ENCODE measurements around the gene TAF4B.
"Not testable (repeated sequence)": the region's sequence is repeated elsewhere in the genome, so short reads cannot be mapped to it uniquely, and the experiment has no call there.

Gene TAF4B

GRCh38 chr18:26422472-26423162, 196.4 kb downstream of the TAF4B start:
- Histone ChIP-seq H3K27ac (ENCODE audit: low read depth, low read length, severe bottlenecking) (no peak overlapping the region), H3K9me3 (ENCODE audit: control insufficient read depth, low read length) (no peaks in the 10 kb centered on the region), H3K4me1 (ENCODE audit: control insufficient read depth, insufficient read depth, low read length, poor library complexity, severe bottlenecking) (no peaks in the 10 kb centered on the region), H3K36me3 (ENCODE audit: control insufficient read depth, insufficient read depth, low read length) (no peaks in the 10 kb centered on the region), H3K4me3 (ENCODE audit: extremely low read depth, insufficient read depth, low read length, poor library complexity, severe bottlenecking) (no peak overlapping the region)
- 93 to 100% methylated on average over 1 to 4 of the region's 6 CpGs for WGBS, 2 experiments (ENCODE audit: insufficient coverage in 2 of 2)

- 95 to 100% methylated on average over 2 to 3 of the region's 4 CpGs for WGBS, 2 experiments (ENCODE audit: insufficient coverage in 2 of 2)
- no peaks in the 10 kb centered on the region for H3K36me3 ChIP-seq (ENCODE audit: control insufficient read depth, insufficient read depth, low read length)
- H3K4me3 ChIP-seq (ENCODE audit: extremely low read depth, insufficient read depth, low read length, poor library complexity, severe bottlenecking): no peak overlapping the region
- no peaks in the 10 kb centered on the region for H3K4me1 ChIP-seq (ENCODE audit: control insufficient read depth, insufficient read depth, low read length, poor library complexity, severe bottlenecking)
- no peak overlapping the region for H3K27ac ChIP-seq (ENCODE audit: low read depth, low read length, severe bottlenecking)
- no peaks in the 10 kb centered on the region for H3K9me3 ChIP-seq (ENCODE audit: control insufficient read depth, low read length)
Observed at GRCh38 chr18:26424428-26425147, 198.3 kb downstream of the TAF4B start.

GRCh38 chr18:26425148-26425531, 198.9 kb downstream of the TAF4B start:
- Histone ChIP-seq H3K27ac (ENCODE audit: low read depth, low read length, severe bottlenecking) (no peak overlapping the region), H3K9me3 (ENCODE audit: control insufficient read depth, low read length) (no peaks in the 10 kb centered on the region), H3K4me1 (ENCODE audit: control insufficient read depth, insufficient read depth, low read length, poor library complexity, severe bottlenecking) (no peaks in the 10 kb centered on the region), H3K4me3 (ENCODE audit: extremely low read depth, insufficient read depth, low read length, poor library complexity, severe bottlenecking) (no peak overlapping the region), H3K36me3 (ENCODE audit: control insufficient read depth, insufficient read depth, low read length) (no peaks in the 10 kb centered on the region)
- WGBS, 2 experiments (ENCODE audit: insufficient coverage in 2 of 2): 80% methylated on average over 1 of the region's 5 CpGs; no CpG with 5 or more reads in 1 of the 2 experiments

- WGBS, 2 experiments (ENCODE audit: insufficient coverage in 2 of 2): 62 to 77% methylated on average over 3 to 4 of the region's 5 CpGs
- Histone ChIP-seq H3K4me1 (ENCODE audit: control insufficient read depth, insufficient read depth, low read length, poor library complexity, severe bottlenecking) (no peaks in the 10 kb centered on the region), H3K36me3 (ENCODE audit: control insufficient read depth, insufficient read depth, low read length) (no peaks in the 10 kb centered on the region), H3K9me3 (ENCODE audit: control insufficient read depth, low read length) (no peaks in the 10 kb centered on the region), H3K4me3 (ENCODE audit: extremely low read depth, insufficient read depth, low read length, poor library complexity, severe bottlenecking) (no peak overlapping the region), H3K27ac (ENCODE audit: low read depth, low read length, severe bottlenecking) (no peak overlapping the region)
Observed at GRCh38 chr18:26429535-26430226, 203.4 kb downstream of the TAF4B start.

- Histone ChIP-seq H3K9me3 (ENCODE audit: control insufficient read depth, low read length) (no peaks in the 10 kb centered on the region), H3K4me1 (ENCODE audit: control insufficient read depth, insufficient read depth, low read length, poor library complexity, severe bottlenecking) (peaks cover 2% of the 10 kb centered on the region), H3K36me3 (ENCODE audit: control insufficient read depth, insufficient read depth, low read length) (no peaks in the 10 kb centered on the region), H3K4me3 (ENCODE audit: extremely low read depth, insufficient read depth, low read length, poor library complexity, severe bottlenecking) (no peak overlapping the region), H3K27ac (ENCODE audit: low read depth, low read length, severe bottlenecking) (no peak overlapping the region)
- WGBS, 2 experiments (ENCODE audit: insufficient coverage in 2 of 2): 73 to 80% methylated on average over 3 of the region's 5 CpGs
Observed at GRCh38 chr18:26432651-26433424, 206.6 kb downstream of the TAF4B start.

- Histone ChIP-seq H3K4me1 (ENCODE audit: control insufficient read depth, insufficient read depth, low read length, poor library complexity, severe bottlenecking) (peaks cover 2% of the 10 kb centered on the region), H3K4me3 (ENCODE audit: extremely low read depth, insufficient read depth, low read length, poor library complexity, severe bottlenecking) (no peak overlapping the region), H3K9me3 (ENCODE audit: control insufficient read depth, low read length) (no peaks in the 10 kb centered on the region), H3K36me3 (ENCODE audit: control insufficient read depth, insufficient read depth, low read length) (no peaks in the 10 kb centered on the region), H3K27ac (ENCODE audit: low read depth, low read length, severe bottlenecking) (no peak overlapping the region)
- no CpG with 5 or more reads among the region's 2 CpGs for WGBS, 2 experiments (ENCODE audit: insufficient coverage in 2 of 2)
Observed at GRCh38 chr18:26434887-26435286, 208.6 kb downstream of the TAF4B start.

- no peak overlapping the region for H3K4me3 ChIP-seq (ENCODE audit: extremely low read depth, insufficient read depth, low read length, poor library complexity, severe bottlenecking)
- WGBS, 2 experiments (ENCODE audit: insufficient coverage in 2 of 2): 88 to 93% methylated on average over 8 of the region's 8 CpGs
- no peaks in the 10 kb centered on the region for H3K36me3 ChIP-seq (ENCODE audit: control insufficient read depth, insufficient read depth, low read length)
- peaks cover 2% of the 10 kb centered on the region for H3K4me1 ChIP-seq (ENCODE audit: control insufficient read depth, insufficient read depth, low read length, poor library complexity, severe bottlenecking)
- H3K27ac ChIP-seq (ENCODE audit: low read depth, low read length, severe bottlenecking): no peak overlapping the region
- H3K9me3 ChIP-seq (ENCODE audit: control insufficient read depth, low read length): no peaks in the 10 kb centered on the region
Observed at GRCh38 chr18:26435415-26436095, 209.3 kb downstream of the TAF4B start.

- Histone ChIP-seq H3K4me1 (ENCODE audit: control insufficient read depth, insufficient read depth, low read length, poor library complexity, severe bottlenecking) (peaks cover 2% of the 10 kb centered on the region), H3K4me3 (ENCODE audit: extremely low read depth, insufficient read depth, low read length, poor library complexity, severe bottlenecking) (no peak overlapping the region), H3K27ac (ENCODE audit: low read depth, low read length, severe bottlenecking) (no peak overlapping the region), H3K36me3 (ENCODE audit: control insufficient read depth, insufficient read depth, low read length) (no peaks in the 10 kb centered on the region), H3K9me3 (ENCODE audit: control insufficient read depth, low read length) (no peaks in the 10 kb centered on the region)
- WGBS, 2 experiments (ENCODE audit: insufficient coverage in 2 of 2): 80 to 87% methylated on average over 9 to 10 of the region's 11 CpGs
Observed at GRCh38 chr18:26436176-26437051, 210.2 kb downstream of the TAF4B start.

- H3K4me1 ChIP-seq (ENCODE audit: control insufficient read depth, insufficient read depth, low read length, poor library complexity, severe bottlenecking); H3K27ac ChIP-seq (ENCODE audit: low read depth, low read length, severe bottlenecking); H3K9me3 ChIP-seq (ENCODE audit: control insufficient read depth, low read length); H3K36me3 ChIP-seq (ENCODE audit: control insufficient read depth, insufficient read depth, low read length); H3K4me3 ChIP-seq (ENCODE audit: extremely low read depth, insufficient read depth, low read length, poor library complexity, severe bottlenecking): not testable (repeated sequence)
- WGBS, 2 experiments (ENCODE audit: insufficient coverage in 2 of 2): 80 to 100% methylated on average over 1 of the region's 3 CpGs
Observed at GRCh38 chr18:26437634-26438033, 211.4 kb downstream of the TAF4B start.

Measured in mesodermal cell (in vitro differentiated cells).